ENCODE measurements around the gene TMPRSS3.

TMPRSS3 gene

GRCh38 chr21:42364304-42364865 lies 31.5 kb downstream of the TMPRSS3 start:
- Histone ChIP-seq H3K9me3 (ENCODE audit: control insufficient read depth, low read depth, low read length) (no peaks in the 10 kb centered on the region), H3K9ac (ENCODE audit: low read length) (no peak overlapping the region), H3K36me3 (ENCODE audit: control insufficient read depth, low read depth, low read length) (no peaks in the 10 kb centered on the region), H3K4me1 (ENCODE audit: control insufficient read depth, low read depth, low read length) (no peaks in the 10 kb centered on the region), H3K27me3 (ENCODE audit: control insufficient read depth, insufficient read depth, low read length) (no peaks in the 10 kb centered on the region), H3K27ac (ENCODE audit: low read length) (no peak overlapping the region), H3K4me3 (ENCODE audit: low read length) (no peak overlapping the region)

DNA sequence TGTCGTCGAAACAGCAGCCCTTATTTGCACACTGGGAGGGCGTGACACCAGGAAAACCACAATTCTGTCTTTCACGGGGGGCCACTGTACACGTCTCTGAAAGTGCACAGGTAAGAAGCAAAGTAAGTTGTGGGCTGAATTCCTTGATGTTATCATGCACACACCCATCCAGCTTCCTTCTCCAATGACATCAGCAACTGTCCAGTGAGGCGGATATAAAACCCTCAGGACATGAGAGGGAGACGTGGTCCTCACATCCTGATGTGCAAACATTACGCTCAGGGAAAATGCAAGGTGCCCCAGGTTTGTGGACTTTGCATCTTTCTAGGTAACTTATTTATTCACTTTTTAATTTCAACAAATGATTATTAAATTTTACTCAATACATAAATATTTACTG lies 32.5 kb downstream of the TMPRSS3 start:
- Histone ChIP-seq H3K4me1 (ENCODE audit: control insufficient read depth, low read depth, low read length) (no peaks in the 10 kb centered on the region), H3K9ac (ENCODE audit: low read length) (no peak overlapping the region), H3K4me3 (ENCODE audit: low read length) (no peak overlapping the region), H3K27ac (ENCODE audit: low read length) (no peak overlapping the region), H3K36me3 (ENCODE audit: control insufficient read depth, low read depth, low read length) (no peaks in the 10 kb centered on the region), H3K27me3 (ENCODE audit: control insufficient read depth, insufficient read depth, low read length) (no peaks in the 10 kb centered on the region), H3K9me3 (ENCODE audit: control insufficient read depth, low read depth, low read length) (no peaks in the 10 kb centered on the region)

GRCh38 chr21:42362700-42363099 lies 33.2 kb downstream of the TMPRSS3 start:
- Histone ChIP-seq H3K4me3 (ENCODE audit: low read length) (no peak overlapping the region), H3K27ac (ENCODE audit: low read length) (no peak overlapping the region)

GRCh38 chr21:42362198-42362597 lies 33.7 kb downstream of the TMPRSS3 start:
- Histone ChIP-seq H3K4me1 (ENCODE audit: control insufficient read depth, low read depth, low read length) (no peaks in the 10 kb centered on the region), H3K27me3 (ENCODE audit: control insufficient read depth, insufficient read depth, low read length) (no peaks in the 10 kb centered on the region), H3K4me3 (ENCODE audit: low read length) (no peak overlapping the region), H3K36me3 (ENCODE audit: control insufficient read depth, low read depth, low read length) (no peaks in the 10 kb centered on the region), H3K9me3 (ENCODE audit: control insufficient read depth, low read depth, low read length) (no peaks in the 10 kb centered on the region), H3K9ac (ENCODE audit: low read length) (no peak overlapping the region), H3K27ac (ENCODE audit: low read length) (no peak overlapping the region)

More at GRCh38 chr21:42362700-42363099, 33.2 kb downstream of the TMPRSS3 start:
- Histone ChIP-seq H3K9me3 (ENCODE audit: control insufficient read depth, low read depth, low read length) (no peaks in the 10 kb centered on the region), H3K4me1 (ENCODE audit: control insufficient read depth, low read depth, low read length) (no peaks in the 10 kb centered on the region), H3K9ac (ENCODE audit: low read length) (no peak overlapping the region), H3K27me3 (ENCODE audit: control insufficient read depth, insufficient read depth, low read length) (no peaks in the 10 kb centered on the region), H3K36me3 (ENCODE audit: control insufficient read depth, low read depth, low read length) (no peaks in the 10 kb centered on the region)

DNA sequence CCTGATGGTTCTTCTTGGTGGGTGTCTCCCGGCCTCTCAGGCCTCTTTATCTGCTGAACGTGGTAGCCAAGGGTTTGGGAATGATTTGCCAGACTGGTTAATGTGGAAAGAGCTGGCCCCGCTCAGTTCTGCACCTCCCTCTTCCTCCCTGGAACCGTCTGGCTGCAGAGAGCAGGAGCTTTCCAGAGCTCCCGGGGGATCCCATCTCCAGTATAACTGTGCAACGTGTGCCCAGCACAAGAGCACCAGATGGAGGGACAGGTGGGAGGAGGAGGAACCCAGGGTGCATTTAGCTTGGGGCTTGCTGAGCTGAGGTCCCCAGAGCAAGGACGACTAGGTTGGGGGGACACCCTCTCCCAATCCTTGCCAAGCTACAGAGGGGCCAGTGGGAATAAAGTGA lies 34.6 kb downstream of the TMPRSS3 start:
- H3K4me3 ChIP-seq (ENCODE audit: low read length): no peak overlapping the region

DNA sequence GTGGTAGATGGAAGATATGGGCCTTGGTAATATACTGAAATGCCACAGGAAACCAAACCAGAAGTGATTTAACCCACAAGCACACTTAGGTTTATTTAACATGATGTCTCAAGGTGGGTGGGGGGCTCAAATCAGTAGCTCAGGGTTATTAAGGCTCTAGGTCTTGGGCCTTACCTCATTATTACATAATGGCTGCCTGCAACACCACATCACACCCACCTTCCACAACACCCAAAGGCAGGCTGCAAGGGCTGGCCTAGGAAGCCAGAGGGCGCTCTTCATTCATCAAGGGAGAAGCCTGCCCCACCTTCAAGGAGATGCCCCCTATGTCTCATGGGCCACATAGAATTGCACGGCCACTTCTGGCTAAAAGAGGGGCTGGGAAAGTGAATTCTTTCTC lies 35.5 kb downstream of the TMPRSS3 start:
- Histone ChIP-seq H3K27ac (ENCODE audit: low read length) (no peak overlapping the region), H3K4me1 (ENCODE audit: control insufficient read depth, low read depth, low read length) (no peaks in the 10 kb centered on the region), H3K9me3 (ENCODE audit: control insufficient read depth, low read depth, low read length) (no peaks in the 10 kb centered on the region), H3K9ac (ENCODE audit: low read length) (no peak overlapping the region), H3K27me3 (ENCODE audit: control insufficient read depth, insufficient read depth, low read length) (no peaks in the 10 kb centered on the region), H3K36me3 (ENCODE audit: control insufficient read depth, low read depth, low read length) (no peaks in the 10 kb centered on the region), H3K4me3 (ENCODE audit: low read length) (no peak overlapping the region)

More for the DNA sequence above, 34.6 kb downstream of the TMPRSS3 start:
- no peak overlapping the region for H3K27ac ChIP-seq (ENCODE audit: low read length)
- H3K27me3 ChIP-seq (ENCODE audit: control insufficient read depth, insufficient read depth, low read length): no peaks in the 10 kb centered on the region
- H3K36me3 ChIP-seq (ENCODE audit: control insufficient read depth, low read depth, low read length): no peaks in the 10 kb centered on the region
- H3K4me1 ChIP-seq (ENCODE audit: control insufficient read depth, low read depth, low read length): no peaks in the 10 kb centered on the region
- H3K9ac ChIP-seq (ENCODE audit: low read length): no peak overlapping the region
- no peaks in the 10 kb centered on the region for H3K9me3 ChIP-seq (ENCODE audit: control insufficient read depth, low read depth, low read length)

DNA sequence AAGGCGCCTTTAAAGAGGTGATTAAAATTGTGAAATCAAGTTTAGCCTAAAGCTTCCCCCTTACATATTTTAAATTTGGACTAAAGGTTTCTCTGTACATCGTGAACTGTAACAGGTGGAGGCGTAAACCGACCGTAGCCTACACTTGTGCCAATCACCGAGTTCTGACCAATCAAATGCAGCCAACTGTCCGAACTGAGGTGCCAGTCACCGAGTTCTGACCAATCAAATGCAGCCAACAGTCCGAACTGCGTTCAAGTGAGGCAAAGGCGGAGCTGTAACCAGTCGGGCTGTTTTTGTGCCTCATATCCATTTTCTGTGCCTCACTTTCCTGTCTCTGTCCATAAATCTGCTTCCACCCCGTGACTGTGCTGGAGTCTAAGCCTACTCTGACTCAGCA lies 36.9 kb downstream of the TMPRSS3 start:
- H3K4me3 ChIP-seq (ENCODE audit: low read length): no peak overlapping the region
- H3K36me3 ChIP-seq (ENCODE audit: control insufficient read depth, low read depth, low read length): no peaks in the 10 kb centered on the region
- no peaks in the 10 kb centered on the region for H3K9me3 ChIP-seq (ENCODE audit: control insufficient read depth, low read depth, low read length)
- H3K9ac ChIP-seq (ENCODE audit: low read length): no peak overlapping the region
- no peak overlapping the region for H3K27ac ChIP-seq (ENCODE audit: low read length)
- H3K4me1 ChIP-seq (ENCODE audit: control insufficient read depth, low read depth, low read length): no peaks in the 10 kb centered on the region
- H3K27me3 ChIP-seq (ENCODE audit: control insufficient read depth, insufficient read depth, low read length): no peaks in the 10 kb centered on the region

DNA sequence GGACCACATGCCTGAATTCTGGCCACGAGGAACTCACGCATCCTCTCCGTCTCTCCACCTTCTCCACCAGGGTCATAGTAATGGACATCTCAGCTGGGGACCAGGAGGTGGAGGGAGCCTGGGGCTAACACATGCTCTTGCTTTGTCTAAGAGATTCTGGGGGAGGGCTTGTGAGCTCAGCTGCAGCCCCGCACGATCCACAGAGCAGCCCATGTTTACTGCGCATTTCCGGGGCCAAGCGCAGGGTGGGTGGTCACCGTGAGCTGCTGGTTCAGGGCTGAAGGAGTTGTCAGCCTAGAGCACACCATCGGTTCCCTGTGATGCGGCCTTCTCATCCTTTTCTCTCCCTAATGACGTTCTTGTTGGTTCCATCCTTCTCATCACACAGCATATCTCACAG lies 37.6 kb downstream of the TMPRSS3 start:
- Histone ChIP-seq H3K27me3 (ENCODE audit: control insufficient read depth, insufficient read depth, low read length) (no peaks in the 10 kb centered on the region), H3K9me3 (ENCODE audit: control insufficient read depth, low read depth, low read length) (no peaks in the 10 kb centered on the region), H3K9ac (ENCODE audit: low read length) (no peak overlapping the region), H3K27ac (ENCODE audit: low read length) (no peak overlapping the region), H3K36me3 (ENCODE audit: control insufficient read depth, low read depth, low read length) (no peaks in the 10 kb centered on the region), H3K4me3 (ENCODE audit: low read length) (no peak overlapping the region), H3K4me1 (ENCODE audit: control insufficient read depth, low read depth, low read length) (no peaks in the 10 kb centered on the region)

DNA sequence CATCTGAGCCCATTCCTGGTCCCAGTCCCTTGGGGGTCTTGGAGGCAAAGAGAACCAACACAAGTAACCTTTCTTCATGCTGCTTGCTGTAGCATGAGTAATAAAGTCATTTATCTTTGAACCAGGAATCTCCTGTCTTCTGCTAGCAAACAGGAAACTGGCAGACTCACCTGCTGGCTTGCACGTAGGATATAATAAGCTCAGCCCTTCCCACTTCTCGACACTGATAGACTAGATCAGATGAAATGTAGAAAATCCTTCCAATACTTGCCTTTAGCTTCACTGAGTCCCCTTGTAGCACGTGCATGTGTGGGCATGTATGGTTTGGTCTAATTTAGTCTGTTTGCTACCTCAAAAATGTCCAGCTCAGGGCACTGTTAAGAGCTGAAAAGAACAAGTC lies 38.5 kb downstream of the TMPRSS3 start:
- no peak overlapping the region for H3K27ac ChIP-seq (ENCODE audit: low read length)
- no peak overlapping the region for H3K4me3 ChIP-seq (ENCODE audit: low read length)
- no peaks in the 10 kb centered on the region for H3K9me3 ChIP-seq (ENCODE audit: control insufficient read depth, low read depth, low read length)
- no peaks in the 10 kb centered on the region for H3K27me3 ChIP-seq (ENCODE audit: control insufficient read depth, insufficient read depth, low read length)
- no peak overlapping the region for H3K9ac ChIP-seq (ENCODE audit: low read length)
- H3K4me1 ChIP-seq (ENCODE audit: control insufficient read depth, low read depth, low read length): no peaks in the 10 kb centered on the region
- no peaks in the 10 kb centered on the region for H3K36me3 ChIP-seq (ENCODE audit: control insufficient read depth, low read depth, low read length)

GRCh38 chr21:42356650-42357049 lies 39.2 kb downstream of the TMPRSS3 start:
- Histone ChIP-seq H3K4me1 (ENCODE audit: control insufficient read depth, low read depth, low read length) (no peaks in the 10 kb centered on the region), H3K27ac (ENCODE audit: low read length) (no peak overlapping the region), H3K36me3 (ENCODE audit: control insufficient read depth, low read depth, low read length) (no peaks in the 10 kb centered on the region), H3K9me3 (ENCODE audit: control insufficient read depth, low read depth, low read length) (no peaks in the 10 kb centered on the region), H3K4me3 (ENCODE audit: low read length) (no peak overlapping the region), H3K9ac (ENCODE audit: low read length) (no peak overlapping the region), H3K27me3 (ENCODE audit: control insufficient read depth, insufficient read depth, low read length) (no peaks in the 10 kb centered on the region)

GRCh38 chr21:42356046-42356445 lies 39.8 kb downstream of the TMPRSS3 start:
- H3K27ac ChIP-seq (ENCODE audit: low read length): no peak overlapping the region
- no peaks in the 10 kb centered on the region for H3K9me3 ChIP-seq (ENCODE audit: control insufficient read depth, low read depth, low read length)
- H3K36me3 ChIP-seq (ENCODE audit: control insufficient read depth, low read depth, low read length): no peaks in the 10 kb centered on the region
- H3K27me3 ChIP-seq (ENCODE audit: control insufficient read depth, insufficient read depth, low read length): no peaks in the 10 kb centered on the region
- no peak overlapping the region for H3K4me3 ChIP-seq (ENCODE audit: low read length)
- no peaks in the 10 kb centered on the region for H3K4me1 ChIP-seq (ENCODE audit: control insufficient read depth, low read depth, low read length)
- H3K9ac ChIP-seq (ENCODE audit: low read length): no peak overlapping the region

- Histone ChIP-seq H3K27me3 (ENCODE audit: control insufficient read depth, insufficient read depth, low read length) (no peaks in the 10 kb centered on the region), H3K27ac (ENCODE audit: low read length) (no peak overlapping the region), H3K36me3 (ENCODE audit: control insufficient read depth, low read depth, low read length) (no peaks in the 10 kb centered on the region), H3K9ac (ENCODE audit: low read length) (no peak overlapping the region), H3K4me3 (ENCODE audit: low read length) (no peak overlapping the region), H3K9me3 (ENCODE audit: control insufficient read depth, low read depth, low read length) (no peaks in the 10 kb centered on the region), H3K4me1 (ENCODE audit: control insufficient read depth, low read depth, low read length) (no peaks in the 10 kb centered on the region)
Measured at GRCh38 chr21:42353623-42354022, 42.2 kb downstream of the TMPRSS3 start.

Data from iPS-18a (cell line).